OCI-LY3 (cell line): ENCODE data around the gene ZFYVE9.

ENCODE experiments used
- EZH2phosphoT487 ChIP-seq: fragments of 200-600 bp; shearing (Covaris generic); IDR thresholded peaks from 2 replicates; pipeline ENCODE4 v1.6.1; 2018; ENCODE audit warnings: antibody characterized with exemption, mixed run types, low read depth
- TF ChIP-seq, protein P1 (sequence below): fragments of 200-600, 300-600 bp; sonication (generic); IDR thresholded peaks from 2 replicates; pipeline ENCODE4 v1.5.1; 2014; ENCODE audit warnings: antibody characterized with exemption, low read length, low read depth

DNA sequence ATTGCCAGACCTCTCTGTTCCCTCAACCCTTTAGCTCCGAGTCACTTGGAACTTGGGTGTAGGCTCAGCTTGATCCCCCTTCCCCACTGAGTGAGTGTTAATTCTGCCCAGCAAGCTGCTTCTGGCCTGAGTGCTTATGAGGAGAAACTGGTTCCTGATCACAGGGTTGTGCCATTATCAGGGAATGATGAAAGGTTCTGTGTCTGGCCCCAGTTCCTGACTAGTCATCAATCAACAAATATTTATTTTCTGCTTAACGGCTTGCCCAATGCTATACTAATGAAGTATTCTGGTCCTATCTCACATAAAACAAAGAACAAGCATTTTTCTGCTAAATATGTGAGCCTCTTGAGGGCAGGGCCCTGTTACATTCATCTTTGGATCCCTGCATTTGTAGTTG is 203.4 kb downstream of the ZFYVE9 start:
- TF ChIP-seq, protein P1, sequence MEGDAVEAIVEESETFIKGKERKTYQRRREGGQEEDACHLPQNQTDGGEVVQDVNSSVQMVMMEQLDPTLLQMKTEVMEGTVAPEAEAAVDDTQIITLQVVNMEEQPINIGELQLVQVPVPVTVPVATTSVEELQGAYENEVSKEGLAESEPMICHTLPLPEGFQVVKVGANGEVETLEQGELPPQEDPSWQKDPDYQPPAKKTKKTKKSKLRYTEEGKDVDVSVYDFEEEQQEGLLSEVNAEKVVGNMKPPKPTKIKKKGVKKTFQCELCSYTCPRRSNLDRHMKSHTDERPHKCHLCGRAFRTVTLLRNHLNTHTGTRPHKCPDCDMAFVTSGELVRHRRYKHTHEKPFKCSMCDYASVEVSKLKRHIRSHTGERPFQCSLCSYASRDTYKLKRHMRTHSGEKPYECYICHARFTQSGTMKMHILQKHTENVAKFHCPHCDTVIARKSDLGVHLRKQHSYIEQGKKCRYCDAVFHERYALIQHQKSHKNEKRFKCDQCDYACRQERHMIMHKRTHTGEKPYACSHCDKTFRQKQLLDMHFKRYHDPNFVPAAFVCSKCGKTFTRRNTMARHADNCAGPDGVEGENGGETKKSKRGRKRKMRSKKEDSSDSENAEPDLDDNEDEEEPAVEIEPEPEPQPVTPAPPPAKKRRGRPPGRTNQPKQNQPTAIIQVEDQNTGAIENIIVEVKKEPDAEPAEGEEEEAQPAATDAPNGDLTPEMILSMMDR, result no peak
- no peak for TF ChIP-seq EZH2phosphoT487
